HepG2 (cell line): ENCODE results near the gene ANKS1B. TPM values are rescaled to one million over a fixed set of nuclear protein-coding genes. Genes with fewer than 3 reads are reported as not detected.

ENCODE experiments used
- ATAC-seq: fragments of 200-7000 bp; cut with Tn5 transposase; 3 replicates; pipeline ENCODE4 v1.9.1; 2020; ENCODE audit warnings: mild to moderate bottlenecking, moderate library complexity
- BruUV-seq: library from RNA; stranded (reverse); fragments of 400-500 nt; replicated peaks from 2 replicates; lab custom pipeline; 2021; lab: Mats Ljungman, UMichigan
- CTCF ChIA-PET: fragments of 300-600 bp; formaldehyde crosslinking; extraction: SDS; loops from one replicate; lab custom pipeline; 2021; ENCODE audit warnings: low total read pairs, inconsistent platforms, low intra/inter-chr PET ratio; lab: Yijun Ruan, JAX
- POLR2A ChIA-PET: fragments of 350-600 bp; sonication (Branson Sonifier 250); formaldehyde crosslinking; loops from one replicate; lab custom pipeline; 2020; ENCODE audit warnings: antibody characterized with exemption, inconsistent platforms; lab: Yijun Ruan, JAX
- DNase-seq: peaks from one replicate; pipeline ENCODE4 v3.0.0-alpha.2; 2015; ENCODE audit warnings: low spot score
- FAIRE-seq: peaks from 3 replicates; lab custom pipeline; 2011; peaks lifted over from hg19 to GRCh38; lab: Jason Lieb, UNC
- H2AFZ ChIP-seq: one replicate; pipeline ENCODE4 v1.6.1; 2011; ENCODE audit warnings: low read length, inconsistent platforms
- H3K27ac ChIP-seq: fragments of 300-600 bp; 3 replicates; pipeline ENCODE4 v1.8.0; 2011; ENCODE audit warnings: mixed run types, mild to moderate bottlenecking, mixed read lengths, low read length, inconsistent platforms; ENCODE audit not compliant: insufficient read depth; ENCODE audit errors: extremely low read length
- H3K27me3 ChIP-seq, 2 experiments: fragments of 200-600 bp in 1 of 2; 2 replicates in 1 of 2; 3 replicates in 1 of 2; pipeline versions ENCODE4 v1.6.0 to v1.8.0; 2011; ENCODE audit warnings: low read length in 2 of 2, mild to moderate bottlenecking in 2 of 2, moderate library complexity in 2 of 2, inconsistent platforms in 1 of 2; ENCODE audit not compliant: insufficient read depth in 2 of 2, control insufficient read depth in 1 of 2
- H3K36me3 ChIP-seq, 2 experiments: fragments of 200-600 bp in 1 of 2; replicated peaks in 1 of 2; 2 replicates in 1 of 2; 3 replicates in 1 of 2; pipeline versions ENCODE4 v1.5.1 to v1.8.0; 2011; ENCODE audit warnings: low read length in 2 of 2, inconsistent platforms in 1 of 2; ENCODE audit not compliant: insufficient read depth in 2 of 2, control insufficient read depth in 1 of 2
- H3K4me1 ChIP-seq: 2 replicates; pipeline ENCODE4 v1.5.1; 2012; ENCODE audit warnings: low read length, inconsistent platforms; ENCODE audit not compliant: insufficient read depth
- H3K4me2 ChIP-seq: 2 replicates; pipeline ENCODE4 v1.6.0; 2011; ENCODE audit warnings: low read depth, low read length, inconsistent platforms
- H3K4me3 ChIP-seq, 3 experiments: fragments of 200-600 bp in 1 of 3; sonication (generic), shearing (Covaris generic) in 1 of 3; replicated peaks in 1 of 3; 2 replicates each; pipeline ENCODE4 v1.5.1; 2011 to 2016; ENCODE audit warnings: low read length in 3 of 3, inconsistent platforms in 2 of 3, low read depth in 2 of 3, mild to moderate bottlenecking in 2 of 3, control low read depth in 1 of 3, mixed read lengths in 1 of 3; ENCODE audit not compliant: insufficient read depth in 1 of 3
- H3K79me2 ChIP-seq: one replicate; pipeline ENCODE4 v1.6.1; 2011; ENCODE audit warnings: low read length, inconsistent platforms; ENCODE audit not compliant: insufficient read depth
- H3K9ac ChIP-seq: 2 replicates; pipeline ENCODE4 v1.6.0; 2011; ENCODE audit warnings: mild to moderate bottlenecking, low read depth, low read length, inconsistent platforms; ENCODE audit not compliant: insufficient read depth
- H3K9me3 ChIP-seq: 2 replicates; pipeline ENCODE4 v1.5.1; 2012; ENCODE audit warnings: mild to moderate bottlenecking, low read length
- H4K20me1 ChIP-seq: 2 replicates; pipeline ENCODE4 v1.6.0; 2011; ENCODE audit warnings: inconsistent platforms, mild to moderate bottlenecking, low read length, moderate library complexity; ENCODE audit not compliant: insufficient read depth
- ATRX ChIP-seq: sonication (generic); formaldehyde crosslinking; IDR thresholded peaks from 2 replicates; pipeline ENCODE4 v1.4.0; 2020; ENCODE audit warnings: missing genetic modification reagents, borderline replicate concordance
- HMG20A ChIP-seq: IDR thresholded peaks from 2 replicates; pipeline ENCODE4 v1.6.1; 2016; ENCODE audit warnings: borderline replicate concordance
- MAZ ChIP-seq, 2 experiments: sonication (generic) in 1 of 2; formaldehyde crosslinking in 1 of 2; IDR thresholded peaks; 2 replicates each; pipeline versions ENCODE4 v1.5.0 to v1.6.1; 2012 to 2020; ENCODE audit warnings: low read depth in 2 of 2, mild to moderate bottlenecking in 2 of 2, borderline replicate concordance in 1 of 2, improper control_type of control experiment in 1 of 2, low read length in 1 of 2, missing genetic modification reagents in 1 of 2, moderate library complexity in 1 of 2
- MEIS1 ChIP-seq: sonication (generic); formaldehyde crosslinking; IDR thresholded peaks from 2 replicates; pipeline ENCODE4 v1.9.0; 2021; ENCODE audit warnings: mild to moderate bottlenecking, missing genetic modification reagents, moderate library complexity, borderline replicate concordance
- NFYB ChIP-seq: sonication (generic); formaldehyde crosslinking; IDR thresholded peaks from 2 replicates; pipeline ENCODE4 v1.4.0; 2020; ENCODE audit warnings: missing genetic modification reagents
- PAF1 ChIP-seq: IDR thresholded peaks from 2 replicates; pipeline ENCODE4 v1.6.1; 2016; ENCODE audit warnings: missing genetic modification reagents, missing compliant biosample characterization
- PAXIP1 ChIP-seq: sonication (generic); formaldehyde crosslinking; conservative IDR thresholded peaks from 2 replicates; pipeline ENCODE4 v1.4.0; 2020; ENCODE audit warnings: mild to moderate bottlenecking, missing genetic modification reagents, moderate library complexity
- POLR2AphosphoS5 ChIP-seq: IDR thresholded peaks from 2 replicates; pipeline ENCODE4 v1.6.1; 2012; ENCODE audit warnings: low read depth, low read length
- SUZ12 ChIP-seq: fragments of 150-350 bp; IDR thresholded peaks from 2 replicates; pipeline ENCODE4 v1.6.1; 2014; ENCODE audit warnings: low read depth, low read length
- ZFX ChIP-seq: sonication (generic); formaldehyde crosslinking; IDR thresholded peaks from 2 replicates; pipeline ENCODE4 v1.4.0; 2020; ENCODE audit warnings: mild to moderate bottlenecking, low read depth, missing genetic modification reagents, moderate library complexity
- ZNF724P ChIP-seq: sonication (generic); formaldehyde crosslinking; IDR thresholded peaks from 2 replicates; pipeline ENCODE4 v1.8.0; 2022; ENCODE audit warnings: missing genetic modification reagents, borderline replicate concordance
- WGBS: methylation state at CpG from one replicate; pipeline ENCODE4 v1.1.6; 2017; ENCODE audit warnings: low lambda C conversion rate; 5-methylcytosine and 5-hydroxymethylcytosine counted together
- in situ Hi-C: cut with HindIII; loops from 2 replicates; pipeline ENCODE4 v1.10.0; 2017; ENCODE audit warnings: low pct_unique_long_range_greater_than_20kb; ENCODE audit not compliant: extremely low pct_ligation_motif_present
- intact Hi-C: fragments of 100-400 bp; cut with micrococcal nuclease; formaldehyde crosslinking; loops from one replicate; pipeline ENCODE4 v1.10.0; 2022; ENCODE audit not compliant: unreplicated experiment
- polyA plus RNA-seq, 8 experiments: library from polyadenylated mRNA; depleted of rRNA in 3 of 8; stranded (reverse) in 7 of 8; unstranded in 1 of 8; fragments of >200 nt; fragmentation: Illumina TruSeq in 4 of 8; extraction: Trizol in 4 of 8; gene quantifications; 2 replicates each; pipeline versions ENCODE4 v1.2.1 to v1.2.3, GENCODE V29; 2011 to 2016; ENCODE audit warnings: low read depth in 4 of 8, missing spikeins in 1 of 8, mixed read lengths in 1 of 8; ENCODE audit not compliant: insufficient read depth in 1 of 8
- total RNA-seq, 5 experiments: library from RNA; depleted of rRNA; stranded (reverse); fragments of >200 nt; fragmentation: Illumina TruSeq; extraction: Trizol; gene quantifications; 2 replicates each; pipeline ENCODE4 v1.2.3, GENCODE V29; 2016; ENCODE audit warnings: low read depth in 1 of 5

The ANKS1B gene
- total and polyA plus RNA-seq, 2 of the 13 experiments (the other 11 are each of a cell fraction or from before 2014, with no cell fraction given): 0.15 TPM; not detected in 1

GRCh38 chr12:99352269-99352668 lies 632.5 kb downstream of the ANKS1B start (continued):
- no peak for TF ChIP-seq PAXIP1
- TF ChIP-seq ZFX (CRISPR knock-in tag): no peak

GRCh38 chr12:99343960-99344359 lies 640.8 kb downstream of the ANKS1B start:
- no peak for DNase-seq
- no peaks in the 10 kb centered on the region for H4K20me1 ChIP-seq
- no peaks in the 10 kb centered on the region for H3K79me2 ChIP-seq
- POLR2A ChIA-PET: no interaction called here
- intact Hi-C loops: no loop called here
- H3K9ac ChIP-seq: no peak overlapping the region
- H2AFZ ChIP-seq: no peak overlapping the region
- H3K36me3 ChIP-seq: no peaks in the 10 kb centered on the region
- BruUV-seq: no TSS peak
- H3K4me2 ChIP-seq: no peak overlapping the region
- no peak overlapping the region for H3K27ac ChIP-seq
- H3K27me3 ChIP-seq: no peaks in the 10 kb centered on the region
- no peak for TF ChIP-seq NFYB (CRISPR knock-in tag)
- no peak for ATAC-seq
- in situ Hi-C loops: no loop called here
- CTCF ChIA-PET: no interaction called here
- no peaks in the 10 kb centered on the region for H3K9me3 ChIP-seq
- no peak overlapping the region for H3K4me3 ChIP-seq
- no peaks in the 10 kb centered on the region for H3K4me1 ChIP-seq
- no peak for FAIRE-seq

GRCh38 chr12:99339663-99340062 lies 645.1 kb downstream of the ANKS1B start:
- Histone ChIP-seq H3K36me3 (no peaks in the 10 kb centered on the region), H3K27me3 (no peaks in the 10 kb centered on the region), H3K79me2 (no peaks in the 10 kb centered on the region), H3K27ac (no peak overlapping the region), H3K9me3 (no peaks in the 10 kb centered on the region), H3K4me2 (no peak overlapping the region), H3K9ac (no peak overlapping the region), H4K20me1 (no peaks in the 10 kb centered on the region), H3K4me1 (no peaks in the 10 kb centered on the region), H3K4me3 (no peak overlapping the region), H2AFZ (no peak overlapping the region)
- intact Hi-C loops: no loop called here
- POLR2A ChIA-PET: no interaction called here
- TF ChIP-seq MEIS1 (CRISPR knock-in tag) (no peak), HMG20A (CRISPR knock-in tag) (no peak), MAZ (IDR thresholded peaks at IDR 0.05; ENCODE audit: borderline replicate concordance, low read depth, low read length) (no peak), MAZ (CRISPR knock-in tag; IDR thresholded peaks at IDR 0.05; ENCODE audit: low read depth) (no peak), ATRX (no peak), PAF1 (CRISPR knock-in tag) (no peak), POLR2AphosphoS5 (no peak), SUZ12 (no peak), ZNF724P (CRISPR knock-in tag) (no peak)
- FAIRE-seq (no peak), DNase-seq (no peak), ATAC-seq (no peak)
- in situ Hi-C loops: no loop called here
- CTCF ChIA-PET: no interaction called here
- BruUV-seq: no TSS peak
- 51% methylated on average over 3 of the region's 3 CpGs for WGBS
